ENCODE results near the gene GRIA3. TPM values are rescaled to one million over a fixed set of nuclear protein-coding genes. Genes with fewer than 3 reads are reported as not detected.

Gene GRIA3
- total RNA-seq, 1 experiment from 2014 or later: 1.4 TPM

DNA sequence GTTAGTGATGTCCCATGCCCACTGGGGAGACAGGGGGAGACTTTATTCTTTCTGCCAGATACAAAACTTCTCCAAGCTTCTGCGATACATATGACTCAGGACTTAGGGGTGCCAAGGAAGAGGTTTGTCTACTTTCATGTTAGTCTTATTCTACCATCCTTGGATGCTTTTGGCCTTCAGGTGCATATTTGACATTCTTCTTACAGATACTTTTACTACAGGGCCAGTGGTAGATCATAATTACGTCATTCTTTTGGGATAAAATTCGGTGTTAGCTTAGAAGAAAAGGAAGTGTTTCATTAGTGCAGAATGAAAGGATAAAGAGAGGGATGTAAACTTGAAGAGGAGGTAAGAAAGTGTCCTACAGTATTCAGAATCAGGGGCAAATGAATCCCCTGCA lies 303.6 kb downstream of the GRIA3 start:
- H2BK5ac ChIP-seq (ENCODE audit: insufficient read length, low read length): no peak overlapping the region
- Mint-ChIP-seq H3K4me1 (peaks cover 0 to 2% of the 10 kb centered on the region in 2 experiments; a peak in 1 of 4 replicates), H3K36me3 (ENCODE audit: insufficient read depth in 1 of 3, low read depth in 3 of 3) (peaks cover 0 to 4% (median 0%) of the 10 kb centered on the region in 3 experiments; a peak in 1 of 7 replicates), H3K9me3 (peaks cover 3 to 60% of the 10 kb centered on the region in 2 experiments; a peak in 4 of 5 replicates), H3K27ac (no peak overlapping the region), H3K4me3 (no peak overlapping the region), H3K27me3 (ENCODE audit: low read depth) (no peaks in the 10 kb centered on the region)
- no CpG with 5 or more reads among the region's 3 CpGs for WGBS (ENCODE audit: extremely low coverage, insufficient read length, low lambda C conversion rate)
- no peak overlapping the region for H3K4me2 ChIP-seq (ENCODE audit: insufficient read depth, insufficient read length, low read length)
- no peak overlapping the region for H4K8ac ChIP-seq (replicated peaks; ENCODE audit: insufficient read length, low read depth, low read length)
- H4K5ac ChIP-seq (ENCODE audit: insufficient read length, low read depth, low read length): no peak overlapping the region
- H3T11ph ChIP-seq (ENCODE audit: low read length): no peak overlapping the region
- H3K18ac ChIP-seq (ENCODE audit: insufficient read length, low read depth, low read length): no peak overlapping the region
- no peaks in the 10 kb centered on the region for H3K27me3 ChIP-seq (ENCODE audit: insufficient read depth, low read length)
- H3K27ac ChIP-seq (ENCODE audit: insufficient read length, low read depth, low read length): no peak overlapping the region
- H3K9ac ChIP-seq (ENCODE audit: extremely low read depth, insufficient read length, low read length): no peak overlapping the region
- H3K23me2 ChIP-seq (ENCODE audit: insufficient read length, low read depth, low read length, poor library complexity, severe bottlenecking): no peaks in the 10 kb centered on the region
- no peak overlapping the region for H3K23ac ChIP-seq (ENCODE audit: insufficient read length, low read depth, low read length)
- H3K56ac ChIP-seq (ENCODE audit: insufficient read length, low read depth, low read length): no peak overlapping the region
- no peak overlapping the region for H4K91ac ChIP-seq (ENCODE audit: insufficient read length, low read depth, low read length)
- no peak overlapping the region for H3K4ac ChIP-seq (ENCODE audit: low read depth, low read length)
- no peak overlapping the region for H2BK12ac ChIP-seq (ENCODE audit: insufficient read length, low read depth, low read length)
- H2BK15ac ChIP-seq (ENCODE audit: low read depth, low read length): no peak overlapping the region
- peaks cover 21% of the 10 kb centered on the region for H3K9me3 ChIP-seq (ENCODE audit: control insufficient read depth, low read depth, low read length)
- H4K20me1 ChIP-seq (ENCODE audit: control insufficient read depth, insufficient read depth, insufficient read length): no peaks in the 10 kb centered on the region
- H2BK120ac ChIP-seq (ENCODE audit: low read depth, low read length, poor library complexity, severe bottlenecking): no peak overlapping the region
- H3K79me2 ChIP-seq (ENCODE audit: insufficient read depth, low read length): no peaks in the 10 kb centered on the region
- H2BK20ac ChIP-seq (ENCODE audit: low read depth, low read length, poor library complexity, severe bottlenecking): no peak overlapping the region
- no peak overlapping the region for H2AK5ac ChIP-seq (ENCODE audit: insufficient read length, low read length)
- no peak for DNase-seq
- H3K14ac ChIP-seq (ENCODE audit: insufficient read depth, low read length): no peak overlapping the region
- TF ChIP-seq, protein P1, sequence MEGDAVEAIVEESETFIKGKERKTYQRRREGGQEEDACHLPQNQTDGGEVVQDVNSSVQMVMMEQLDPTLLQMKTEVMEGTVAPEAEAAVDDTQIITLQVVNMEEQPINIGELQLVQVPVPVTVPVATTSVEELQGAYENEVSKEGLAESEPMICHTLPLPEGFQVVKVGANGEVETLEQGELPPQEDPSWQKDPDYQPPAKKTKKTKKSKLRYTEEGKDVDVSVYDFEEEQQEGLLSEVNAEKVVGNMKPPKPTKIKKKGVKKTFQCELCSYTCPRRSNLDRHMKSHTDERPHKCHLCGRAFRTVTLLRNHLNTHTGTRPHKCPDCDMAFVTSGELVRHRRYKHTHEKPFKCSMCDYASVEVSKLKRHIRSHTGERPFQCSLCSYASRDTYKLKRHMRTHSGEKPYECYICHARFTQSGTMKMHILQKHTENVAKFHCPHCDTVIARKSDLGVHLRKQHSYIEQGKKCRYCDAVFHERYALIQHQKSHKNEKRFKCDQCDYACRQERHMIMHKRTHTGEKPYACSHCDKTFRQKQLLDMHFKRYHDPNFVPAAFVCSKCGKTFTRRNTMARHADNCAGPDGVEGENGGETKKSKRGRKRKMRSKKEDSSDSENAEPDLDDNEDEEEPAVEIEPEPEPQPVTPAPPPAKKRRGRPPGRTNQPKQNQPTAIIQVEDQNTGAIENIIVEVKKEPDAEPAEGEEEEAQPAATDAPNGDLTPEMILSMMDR (conservative IDR thresholded peaks at IDR 0.05): no peak
- H3K79me1 ChIP-seq (ENCODE audit: insufficient read depth, low read depth, low read length, poor library complexity, severe bottlenecking): no peaks in the 10 kb centered on the region
- H2AFZ ChIP-seq (ENCODE audit: low read length): no peak overlapping the region
- H3K4me1 ChIP-seq (ENCODE audit: insufficient read depth, low read length): no peaks in the 10 kb centered on the region

All from H9 (cell line).